OCI-LY3 (cell line): ENCODE data around the gene ANKMY2.

Experiments used
- CTCF ChIP-seq: fragments of 200-600, 300-600 bp; sonication (generic); IDR thresholded peaks from 2 replicates; pipeline ENCODE4 v1.5.1; 2014; ENCODE audit warnings: antibody characterized with exemption, low read length, low read depth
- EZH2phosphoT487 ChIP-seq: fragments of 200-600 bp; shearing (Covaris generic); IDR thresholded peaks from 2 replicates; pipeline ENCODE4 v1.6.1; 2018; ENCODE audit warnings: antibody characterized with exemption, mixed run types, low read depth

- no peak for TF ChIP-seq CTCF
- TF ChIP-seq EZH2phosphoT487, result no peak
Observed at GRCh38 chr7:16611711-16612110, 33.8 kb downstream of the ANKMY2 start.
